EH (cell line): ENCODE results near the gene NR6A1.

ENCODE experiments used
- DNase-seq: peaks from one replicate; pipeline ENCODE4 v3.0.0-alpha.2; 2015; ENCODE audit warnings: low read depth

NR6A1 gene

GRCh38 chr9:124470306-124470705 lies 300.8 kb downstream of the NR6A1 start:
- DNase-seq = no peak

- DNase-seq = no peak
Observed at GRCh38 chr9:124469011-124469832, 301.9 kb downstream of the NR6A1 start.

- no peak for DNase-seq
Observed at GRCh38 chr9:124468061-124468740, 302.9 kb downstream of the NR6A1 start.

GRCh38 chr9:124467410-124468060 lies 303.6 kb downstream of the NR6A1 start:
- no peak for DNase-seq
